Neural crest cell (in vitro differentiated cells): Measurements from ENCODE around the gene CERS3. TPM values are rescaled to one million over a fixed set of nuclear protein-coding genes. Genes with fewer than 3 reads are reported as not detected.

Experiments
- DNase-seq: peaks from one replicate; pipeline ENCODE4 v3.0.0; 2021; ENCODE audit warnings: low read depth, mixed read lengths, low spot score
- H3K27ac Mint-ChIP-seq: one replicate; pipeline ENCODE4 v1.8.0; 2021; ENCODE audit warnings: mild to moderate bottlenecking, mixed read lengths; ENCODE audit not compliant: unreplicated experiment
- H3K27me3 Mint-ChIP-seq: 2 replicates; pipeline ENCODE4 v1.8.0; 2021; ENCODE audit warnings: low read depth, mild to moderate bottlenecking, mixed read lengths
- H3K36me3 Mint-ChIP-seq: 2 replicates; pipeline ENCODE4 v1.8.0; 2021; ENCODE audit warnings: low read depth, mild to moderate bottlenecking, mixed read lengths
- H3K4me1 Mint-ChIP-seq: 2 replicates; pipeline ENCODE4 v1.8.0; 2021; ENCODE audit warnings: mixed read lengths
- H3K4me3 Mint-ChIP-seq: one replicate; pipeline ENCODE4 v1.8.0; 2021; ENCODE audit warnings: mild to moderate bottlenecking, mixed read lengths
- H3K9me3 Mint-ChIP-seq: 2 replicates; pipeline ENCODE4 v1.8.0; 2021; ENCODE audit warnings: mixed read lengths
- total RNA-seq: library from RNA; stranded (reverse); gene quantifications from 2 replicates; pipeline ENCODE4 v1.2.1, GENCODE V29; 2021
- TF ChIP-seq, protein P1 (sequence below): fragments of 200-600 bp; sonication (generic); conservative IDR thresholded peaks from 2 replicates; pipeline ENCODE4 v1.5.0; 2021; ENCODE audit warnings: antibody characterized with exemption, mild to moderate bottlenecking

Gene CERS3
- total RNA-seq, 1 donor from 2014 or later = 0.26 TPM

DNA sequence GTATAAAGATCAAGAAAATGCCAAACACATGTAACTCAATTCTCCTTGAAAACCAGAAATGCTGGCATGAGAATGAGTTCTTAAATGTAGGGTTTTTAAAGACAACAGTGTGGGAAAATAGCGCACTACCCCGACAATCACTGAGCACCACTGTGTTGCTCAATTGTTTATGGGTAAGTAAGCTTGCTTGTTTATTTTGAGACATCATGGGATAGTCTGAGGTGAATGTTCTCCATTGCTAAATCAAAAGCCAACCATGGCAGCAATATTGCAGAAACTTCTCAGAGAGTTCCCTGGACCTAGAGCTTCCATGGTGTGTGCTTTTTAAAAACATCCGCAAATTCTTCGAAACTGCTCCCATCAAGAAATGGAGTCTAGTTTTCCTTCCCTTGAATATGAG is 62.7 kb downstream of the CERS3 start:
- Mint-ChIP-seq H3K4me3 (no peak overlapping the region), H3K36me3 (no peaks in the 10 kb centered on the region), H3K27me3 (no peaks in the 10 kb centered on the region), H3K9me3 (no peaks in the 10 kb centered on the region), H3K27ac (no peak overlapping the region), H3K4me1 (peaks cover 23% of the 10 kb centered on the region)
- DNase-seq = no peak
- TF ChIP-seq, protein P1, sequence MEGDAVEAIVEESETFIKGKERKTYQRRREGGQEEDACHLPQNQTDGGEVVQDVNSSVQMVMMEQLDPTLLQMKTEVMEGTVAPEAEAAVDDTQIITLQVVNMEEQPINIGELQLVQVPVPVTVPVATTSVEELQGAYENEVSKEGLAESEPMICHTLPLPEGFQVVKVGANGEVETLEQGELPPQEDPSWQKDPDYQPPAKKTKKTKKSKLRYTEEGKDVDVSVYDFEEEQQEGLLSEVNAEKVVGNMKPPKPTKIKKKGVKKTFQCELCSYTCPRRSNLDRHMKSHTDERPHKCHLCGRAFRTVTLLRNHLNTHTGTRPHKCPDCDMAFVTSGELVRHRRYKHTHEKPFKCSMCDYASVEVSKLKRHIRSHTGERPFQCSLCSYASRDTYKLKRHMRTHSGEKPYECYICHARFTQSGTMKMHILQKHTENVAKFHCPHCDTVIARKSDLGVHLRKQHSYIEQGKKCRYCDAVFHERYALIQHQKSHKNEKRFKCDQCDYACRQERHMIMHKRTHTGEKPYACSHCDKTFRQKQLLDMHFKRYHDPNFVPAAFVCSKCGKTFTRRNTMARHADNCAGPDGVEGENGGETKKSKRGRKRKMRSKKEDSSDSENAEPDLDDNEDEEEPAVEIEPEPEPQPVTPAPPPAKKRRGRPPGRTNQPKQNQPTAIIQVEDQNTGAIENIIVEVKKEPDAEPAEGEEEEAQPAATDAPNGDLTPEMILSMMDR = no peak

DNA sequence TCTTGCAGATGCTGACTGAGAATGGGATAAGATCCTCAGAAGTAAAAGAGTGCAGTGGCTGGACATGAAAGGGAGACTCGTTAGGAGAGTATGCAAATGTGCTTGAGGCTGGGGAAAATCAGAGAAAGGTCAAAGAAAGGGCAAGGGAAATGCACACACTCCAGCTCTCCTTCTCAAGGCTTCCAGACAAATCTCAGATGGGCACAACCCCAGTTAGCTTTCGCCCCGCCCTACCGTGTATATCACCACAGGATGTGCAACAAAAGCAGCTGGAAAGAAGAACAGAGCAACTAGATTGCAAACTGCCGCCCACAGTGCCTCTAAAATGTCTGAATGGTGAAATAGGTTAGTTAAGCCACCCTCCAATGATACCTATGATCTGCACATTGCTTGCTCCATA is 63.9 kb downstream of the CERS3 start:
- Mint-ChIP-seq H3K36me3 (no peaks in the 10 kb centered on the region), H3K27ac (no peak overlapping the region), H3K4me3 (no peak overlapping the region), H3K4me1 (peaks cover 30% of the 10 kb centered on the region), H3K9me3 (no peaks in the 10 kb centered on the region), H3K27me3 (no peaks in the 10 kb centered on the region)
- DNase-seq = no peak
- TF ChIP-seq, protein P1 = no peak

DNA sequence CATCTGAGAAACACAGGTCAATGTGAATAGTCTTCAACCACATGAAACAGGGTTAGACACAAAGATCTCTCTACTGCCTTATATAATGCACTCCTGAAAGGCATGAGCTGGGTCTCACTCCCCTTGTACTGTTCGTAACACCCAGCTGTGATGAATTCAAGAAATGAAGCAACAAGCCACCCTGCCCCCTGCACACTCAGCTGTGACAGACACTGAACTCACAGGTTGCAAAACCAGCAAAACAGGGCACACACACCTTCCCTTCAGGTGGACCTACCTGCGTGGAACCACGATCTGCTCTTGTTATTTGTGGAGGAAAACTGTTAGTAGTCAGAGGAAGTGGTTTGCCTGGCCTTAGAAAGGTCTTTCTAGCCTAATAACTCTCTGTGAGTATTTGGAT is 64.5 kb downstream of the CERS3 start:
- Mint-ChIP-seq H3K4me1 (peaks cover 30% of the 10 kb centered on the region), H3K36me3 (no peaks in the 10 kb centered on the region), H3K27me3 (no peaks in the 10 kb centered on the region), H3K4me3 (no peak overlapping the region), H3K27ac (no peak overlapping the region), H3K9me3 (no peaks in the 10 kb centered on the region)
- TF ChIP-seq, protein P1 = no peak
- DNase-seq = no peak

DNA sequence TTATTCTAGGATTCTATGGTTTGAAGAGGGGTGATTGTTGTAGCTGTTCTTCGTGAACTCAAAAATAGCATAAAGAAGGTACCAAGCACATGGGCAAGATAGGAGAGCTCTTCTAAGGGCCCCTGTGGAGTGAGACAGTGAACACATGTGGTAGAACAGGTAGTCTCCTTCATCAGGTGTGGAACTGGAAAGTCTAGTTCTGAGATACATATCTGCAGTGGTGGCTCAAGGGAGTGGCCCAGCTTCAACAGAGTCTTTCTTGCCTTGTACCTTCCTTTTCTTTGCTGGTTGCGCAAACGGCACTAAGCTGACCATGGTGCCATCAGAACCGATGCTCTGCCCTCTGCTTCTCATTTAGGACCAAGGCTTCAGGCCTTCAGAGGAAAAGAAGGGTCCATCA is 65.2 kb downstream of the CERS3 start:
- H3K27ac Mint-ChIP-seq = no peak overlapping the region
- no peaks in the 10 kb centered on the region for H3K9me3 Mint-ChIP-seq

DNA sequence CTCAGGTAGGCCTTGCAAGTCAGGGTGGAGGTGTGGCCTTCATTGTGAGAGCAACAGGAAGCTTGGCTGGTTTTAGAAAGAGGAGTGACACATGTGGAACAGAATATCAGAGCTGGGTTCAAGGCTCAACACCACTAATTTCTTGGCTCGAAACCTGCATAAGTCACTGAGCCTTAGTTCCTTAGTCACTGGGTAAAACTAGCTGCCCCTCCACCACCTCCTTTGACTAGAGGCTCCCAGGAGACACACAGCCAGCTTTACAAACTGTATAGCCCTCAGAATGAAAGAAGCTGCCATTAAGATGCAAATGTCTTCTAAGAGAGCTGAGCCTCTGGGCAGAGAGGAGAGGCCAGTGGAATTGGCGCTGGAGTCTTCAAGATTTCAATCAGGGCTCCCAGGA is 67.7 kb downstream of the CERS3 start:
- Mint-ChIP-seq H3K36me3 (no peaks in the 10 kb centered on the region), H3K27ac (no peak overlapping the region), H3K9me3 (no peaks in the 10 kb centered on the region), H3K27me3 (no peaks in the 10 kb centered on the region), H3K4me1 (peaks cover 36% of the 10 kb centered on the region), H3K4me3 (no peak overlapping the region)
- TF ChIP-seq, protein P1 = no peak
- no peak for DNase-seq

More for the DNA sequence above, 65.2 kb downstream of the CERS3 start:
- Mint-ChIP-seq H3K4me1 (peaks cover 30% of the 10 kb centered on the region), H3K4me3 (no peak overlapping the region), H3K36me3 (no peaks in the 10 kb centered on the region), H3K27me3 (no peaks in the 10 kb centered on the region)
- TF ChIP-seq, protein P1 = no peak
- no peak for DNase-seq

DNA sequence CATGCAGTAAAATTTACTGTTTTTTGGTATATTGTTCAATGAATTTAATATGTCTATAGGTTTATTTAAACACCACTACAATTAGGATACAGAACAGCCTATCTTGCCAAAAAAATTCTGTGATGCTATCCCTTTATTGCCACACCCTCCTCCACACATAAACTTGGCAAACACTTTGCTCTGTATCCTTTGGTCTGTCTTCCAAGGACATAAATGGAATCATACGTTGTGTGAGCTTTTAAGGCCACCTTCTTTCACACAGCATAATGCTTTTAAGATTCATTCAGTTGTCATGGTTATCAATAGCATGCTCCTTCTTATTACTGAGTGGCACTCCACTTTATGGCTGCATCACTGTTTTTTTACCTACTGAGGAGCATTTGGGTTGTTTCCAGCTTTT is 71.5 kb downstream of the CERS3 start:
- TF ChIP-seq, protein P1 = no peak
- no peak for DNase-seq
- H3K4me3 Mint-ChIP-seq = no peak overlapping the region
- H3K4me1 Mint-ChIP-seq = peaks cover 23% of the 10 kb centered on the region
- no peak overlapping the region for H3K27ac Mint-ChIP-seq
- no peaks in the 10 kb centered on the region for H3K9me3 Mint-ChIP-seq
- no peaks in the 10 kb centered on the region for H3K27me3 Mint-ChIP-seq
- no peaks in the 10 kb centered on the region for H3K36me3 Mint-ChIP-seq
